Activated T-helper 17 cell treated with anti-CD3 and anti-CD28 coated beads, Interleukin-2, amount 50 U/mL, for 72 hours (primary cell): ENCODE measurements around the gene SEC63. TPM values are rescaled to one million over a fixed set of nuclear protein-coding genes. Genes with fewer than 3 reads are reported as not detected.
A peak's percentile ranks its signal among the peaks of the same experiment; 100 is the strongest.

Experiments
- ATAC-seq: fragments of 150-1000 bp; cut with Tn5 transposase; replicated peaks from 2 replicates; pipeline ENCODE4 v1.10.0; 2021; ENCODE audit warnings: mild to moderate bottlenecking, moderate library complexity
- H3K27ac Mint-ChIP-seq: one replicate; pipeline ENCODE4 v1.8.0; 2022; ENCODE audit warnings: mixed read lengths
- H3K27me3 Mint-ChIP-seq: one replicate; pipeline ENCODE4 v1.8.0; 2022; ENCODE audit warnings: mixed read lengths
- H3K36me3 Mint-ChIP-seq: one replicate; pipeline ENCODE4 v1.8.0; 2022; ENCODE audit warnings: low read depth, mild to moderate bottlenecking, mixed read lengths
- H3K4me1 Mint-ChIP-seq: one replicate; pipeline ENCODE4 v1.8.0; 2022; ENCODE audit warnings: mixed read lengths
- H3K4me3 Mint-ChIP-seq: one replicate; pipeline ENCODE4 v1.8.0; 2022; ENCODE audit warnings: mild to moderate bottlenecking, mixed read lengths
- H3K9me3 Mint-ChIP-seq: one replicate; pipeline ENCODE4 v1.8.0; 2022; ENCODE audit warnings: mixed read lengths
- total RNA-seq, 2 donors: library from RNA; stranded (reverse); gene quantifications; one replicate each; pipeline ENCODE4 v1.2.3, GENCODE V29; 2022

The SEC63 gene
- total RNA-seq, 2 donors from 2014 or later = 72.6 to 88.0 TPM

DNA sequence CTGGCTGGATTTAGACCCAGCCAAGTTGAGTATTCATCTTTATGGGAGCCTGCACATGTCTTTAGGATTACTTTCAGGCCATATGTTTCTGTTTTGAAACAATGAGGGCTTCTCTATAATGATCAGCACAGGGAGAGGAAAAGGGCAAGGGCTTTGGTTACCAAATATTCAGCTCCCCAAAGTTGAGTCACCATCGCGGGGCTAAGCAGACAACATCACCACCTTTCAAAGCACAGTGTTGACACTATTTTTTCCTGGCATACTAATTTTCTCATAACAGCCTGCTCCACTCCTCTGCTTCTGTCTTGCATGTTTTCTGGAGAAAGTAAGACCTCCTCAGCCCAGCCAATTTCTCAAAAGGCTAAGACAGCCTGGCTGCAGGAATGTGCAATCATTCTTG lies 138.8 kb downstream of the SEC63 start:
- Mint-ChIP-seq H3K36me3 (peaks cover 6% of the 10 kb centered on the region), H3K4me1 (peaks cover 56% of the 10 kb centered on the region), H3K4me3 (peak overlapping the region; percentile 95), H3K27me3 (no peaks in the 10 kb centered on the region), H3K9me3 (no peaks in the 10 kb centered on the region), H3K27ac (peak overlapping the region; percentile 7)
- ATAC-seq = peak; percentile 39

DNA sequence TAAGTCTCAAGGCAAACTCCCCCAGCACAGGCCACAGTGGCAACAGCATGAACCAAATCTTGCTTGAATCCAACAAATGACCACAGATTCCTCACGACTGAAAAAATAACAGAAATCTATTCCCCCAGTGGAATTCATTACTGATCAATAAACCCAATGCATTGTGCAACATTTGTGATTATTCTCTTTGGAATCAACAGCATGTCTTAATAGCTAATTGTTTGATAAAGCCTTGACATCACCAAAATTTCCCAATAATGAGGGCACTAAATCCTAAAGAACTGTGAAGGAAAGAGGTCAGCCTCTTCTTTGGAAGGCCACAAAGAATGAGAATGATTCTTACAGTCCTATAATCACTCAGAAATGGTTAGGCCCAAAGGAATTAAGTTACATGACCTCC lies 139.7 kb downstream of the SEC63 start:
- Mint-ChIP-seq H3K4me3 (peak overlapping the region; percentile 95), H3K4me1 (peaks cover 49% of the 10 kb centered on the region), H3K9me3 (no peaks in the 10 kb centered on the region), H3K27me3 (no peaks in the 10 kb centered on the region), H3K27ac (peak overlapping the region; percentile 7), H3K36me3 (peaks cover 5% of the 10 kb centered on the region)
- no peak for ATAC-seq

- no peaks in the 10 kb centered on the region for H3K9me3 Mint-ChIP-seq
- no peaks in the 10 kb centered on the region for H3K27me3 Mint-ChIP-seq
- peaks cover under 1% of the 10 kb centered on the region for H3K36me3 Mint-ChIP-seq
- peak overlapping the region; percentile 95 for H3K4me3 Mint-ChIP-seq
- H3K27ac Mint-ChIP-seq = peak overlapping the region; percentile 7
- ATAC-seq = peak; percentile 15
- H3K4me1 Mint-ChIP-seq = peaks cover 44% of the 10 kb centered on the region
Observed at GRCh38 chr6:107817784-107818183, 140.2 kb downstream of the SEC63 start.

Other genes starting within 250 kb of the SEC63 start
- gene SCML4, start 133.9 kb downstream of the SEC63 start, total RNA-seq = 1 to 10 TPM; 2.6 to 3.9 TPM
- gene OSTM1, start 116.5 kb upstream of the SEC63 start, total RNA-seq = 10 to 100 TPM; 10.1 to 19.3 TPM
- not detected for gene NR2E1, start 207.8 kb upstream of the SEC63 start, total RNA-seq